Effector memory CD4-positive, alpha-beta T cell (primary cell): ENCODE data around the gene SMCO1.
"Not testable (repeated sequence)": the region's sequence is repeated elsewhere in the genome, so short reads cannot be mapped to it uniquely, and the experiment has no call there.

Experiments
- DNase-seq, 3 donors: peaks; one replicate each; pipeline ENCODE4 v3.0.0-alpha.2; 2020
- H3K27ac ChIP-seq: 2 replicates; pipeline ENCODE4 v1.7.0; 2013; ENCODE audit warnings: mild to moderate bottlenecking, low read length, moderate library complexity; ENCODE audit not compliant: insufficient read depth, poor library complexity, severe bottlenecking
- H3K27me3 ChIP-seq: replicated peaks from 2 replicates; pipeline ENCODE4 v1.7.0; 2013; ENCODE audit warnings: mild to moderate bottlenecking, low read length; ENCODE audit not compliant: insufficient read depth, control insufficient read depth, poor library complexity, severe bottlenecking
- H3K36me3 ChIP-seq: 2 replicates; pipeline ENCODE4 v1.7.0; 2013; ENCODE audit warnings: mild to moderate bottlenecking, low read length, moderate library complexity; ENCODE audit not compliant: control insufficient read depth, insufficient read depth
- H3K4me1 ChIP-seq: 2 replicates; pipeline ENCODE4 v1.7.0; 2013; ENCODE audit warnings: low read length, mild to moderate bottlenecking; ENCODE audit not compliant: control insufficient read depth, insufficient read depth, poor library complexity, severe bottlenecking
- H3K4me3 ChIP-seq: 2 replicates; pipeline ENCODE4 v1.7.0; 2013; ENCODE audit warnings: low read length, low read depth, mild to moderate bottlenecking; ENCODE audit not compliant: insufficient read depth, poor library complexity, severe bottlenecking
- H3K9me3 ChIP-seq: 2 replicates; pipeline ENCODE4 v1.7.0; 2013; ENCODE audit warnings: mild to moderate bottlenecking, low read length, moderate library complexity; ENCODE audit not compliant: control insufficient read depth

SMCO1 gene

DNA sequence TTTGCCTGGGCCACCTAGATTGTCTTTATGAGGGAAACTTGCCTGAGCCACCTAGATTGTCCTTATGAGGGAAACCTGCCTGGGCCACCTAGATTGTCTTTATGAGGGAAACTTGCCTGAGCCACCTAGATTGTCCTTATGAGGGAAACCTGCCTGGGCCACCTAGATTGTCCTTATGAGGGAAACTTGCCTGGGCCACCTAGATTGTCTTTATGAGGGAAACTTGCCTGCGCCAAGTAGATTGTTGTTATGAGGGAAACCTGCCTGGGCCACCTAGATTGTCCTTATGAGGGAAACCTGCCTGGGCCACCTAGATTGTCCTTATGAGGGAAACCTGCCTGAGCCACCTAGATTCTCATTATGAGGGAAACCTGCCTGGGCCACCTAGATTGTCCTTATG, 4.0 kb downstream of the SMCO1 start:
- not testable (repeated sequence) for H3K27me3 ChIP-seq, DNase-seq, H3K4me1 ChIP-seq, H3K36me3 ChIP-seq, H3K27ac ChIP-seq, H3K4me3 ChIP-seq, H3K9me3 ChIP-seq

DNA sequence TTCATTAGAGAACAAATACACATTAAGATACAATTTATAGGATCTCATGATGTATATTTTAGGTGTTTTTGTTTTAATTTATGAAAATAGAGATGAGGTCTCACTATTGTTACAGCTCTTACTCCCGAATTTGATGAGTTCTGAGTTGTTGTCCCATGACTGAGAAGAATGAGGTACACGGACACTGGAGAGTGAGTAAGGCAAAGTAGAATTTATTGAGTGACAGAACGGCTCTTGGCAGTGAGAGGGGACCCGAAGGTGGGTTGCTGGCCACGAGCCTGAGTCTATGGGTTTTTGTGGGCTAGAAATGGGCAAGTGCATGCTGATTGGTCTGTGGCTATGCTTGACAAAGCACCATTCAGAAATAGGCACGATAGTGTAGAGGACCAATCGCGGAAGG, 8.5 kb downstream of the SMCO1 start:
- Histone ChIP-seq H3K4me3 (no peak overlapping the region), H3K4me1 (peaks cover 4% of the 10 kb centered on the region), H3K36me3 (no peaks in the 10 kb centered on the region), H3K9me3 (no peaks in the 10 kb centered on the region), H3K27ac (no peak overlapping the region), H3K27me3 (no peaks in the 10 kb centered on the region)
- no peak for DNase-seq

DNA sequence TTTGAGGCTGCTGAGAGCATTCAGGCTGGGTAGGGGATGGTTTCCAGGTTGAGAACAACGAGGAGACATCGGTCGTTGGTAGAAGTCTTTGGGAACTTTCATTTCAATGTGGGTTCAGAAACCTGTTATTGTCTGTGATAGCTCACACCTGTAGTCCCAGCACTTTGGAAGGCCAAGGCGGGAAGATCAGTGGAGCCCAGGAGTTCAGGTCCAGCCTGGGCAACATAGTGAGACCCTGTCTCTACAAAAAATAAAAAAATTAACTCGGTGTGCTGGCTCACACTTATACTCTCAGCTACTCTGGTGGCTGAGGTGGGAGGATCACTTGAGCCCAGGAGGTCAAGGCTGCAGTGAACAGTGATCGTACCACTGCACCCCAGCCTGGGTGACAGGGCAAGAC, 10.6 kb downstream of the SMCO1 start:
- Histone ChIP-seq H3K4me1 (peaks cover 10% of the 10 kb centered on the region), H3K27ac (peak overlapping the region; percentile 80), H3K4me3 (no peak overlapping the region), H3K36me3 (no peaks in the 10 kb centered on the region), H3K27me3 (no peaks in the 10 kb centered on the region), H3K9me3 (no peaks in the 10 kb centered on the region)
- DNase-seq, result no peak

DNA sequence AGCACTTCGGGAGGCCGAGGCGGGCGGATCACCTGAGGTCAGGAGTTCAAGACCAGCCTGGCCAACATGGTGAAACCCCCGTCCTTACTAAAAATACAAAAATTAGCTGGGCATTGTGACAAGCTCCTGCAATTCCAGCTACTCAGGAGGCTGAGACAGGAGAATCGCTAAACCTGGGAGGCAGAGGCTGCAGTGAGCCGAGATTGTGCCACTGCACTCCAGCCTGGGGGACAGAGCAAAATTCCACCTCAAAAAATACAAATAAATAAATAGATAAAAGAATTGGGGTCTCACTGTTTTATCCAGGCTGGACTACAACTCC, 11.1 kb downstream of the SMCO1 start:
- not testable (repeated sequence) for H3K9me3 ChIP-seq, DNase-seq, H3K27me3 ChIP-seq, H3K36me3 ChIP-seq
- peak overlapping the region; percentile 79 for H3K4me3 ChIP-seq
- peak overlapping the region; percentile 80 for H3K27ac ChIP-seq
- peaks cover 12% of the 10 kb centered on the region for H3K4me1 ChIP-seq

DNA sequence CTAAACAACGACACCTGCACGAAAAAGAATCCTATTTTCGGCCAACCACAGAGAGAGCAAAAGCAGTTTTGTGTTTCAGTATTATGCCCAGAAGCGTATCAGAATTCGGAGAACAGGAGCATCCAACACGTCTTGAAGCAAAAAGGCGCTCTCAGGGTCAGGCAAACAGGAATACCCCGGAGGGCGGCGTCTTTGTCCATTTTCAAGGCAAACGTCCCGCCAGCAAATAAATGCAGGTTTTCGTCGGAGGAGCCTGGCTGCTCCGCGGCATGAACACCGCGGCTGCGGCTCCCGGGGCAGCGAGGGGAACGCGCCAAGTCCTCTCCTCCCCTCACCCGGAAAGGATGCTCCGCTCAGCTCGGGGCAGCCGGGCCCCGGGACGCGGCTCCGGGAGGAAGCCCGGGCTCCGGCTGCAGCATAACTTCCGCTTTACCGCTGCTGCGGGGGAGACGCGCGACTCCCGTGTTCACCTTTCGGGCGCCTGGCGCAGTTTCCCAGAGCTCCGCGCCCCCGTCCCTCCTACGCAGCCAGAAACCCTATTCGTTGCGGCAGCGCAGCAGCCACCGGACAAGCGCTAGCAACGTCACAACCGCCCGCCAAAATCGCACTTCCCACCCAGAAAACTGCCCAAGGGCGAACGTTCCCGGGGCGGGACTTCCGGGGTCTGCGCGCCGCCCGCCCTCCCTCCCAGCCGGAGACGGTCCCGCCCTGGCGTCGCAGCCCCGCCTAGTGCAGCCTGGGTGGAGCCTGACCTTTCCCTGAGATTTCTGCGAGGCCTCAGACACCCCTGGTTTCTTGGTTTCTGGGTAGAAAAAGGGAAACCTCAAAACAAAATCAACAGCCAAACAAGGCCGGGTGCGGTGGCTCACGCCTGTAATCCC, 11.7 kb downstream of the SMCO1 start, which contains the start of gene RNF168:
TSS of gene RNF168 (minus strand) at position 573 of the 881 bp plus-strand sequence. CDS start 595 bp downstream, outside the sequence.
- no peaks in the 10 kb centered on the region for H3K27me3 ChIP-seq
- peak; percentile 83 to 89 (median 84) for DNase-seq
- no peaks in the 10 kb centered on the region for H3K9me3 ChIP-seq
- peak within 1 kb of the TSS; percentile 79 for H3K4me3 ChIP-seq
- H3K27ac ChIP-seq, result peak within 1 kb of the TSS; percentile 80
- H3K4me1 ChIP-seq, result peaks cover 12% of the 10 kb centered on the region
- no peaks in the 10 kb centered on the region for H3K36me3 ChIP-seq

DNA sequence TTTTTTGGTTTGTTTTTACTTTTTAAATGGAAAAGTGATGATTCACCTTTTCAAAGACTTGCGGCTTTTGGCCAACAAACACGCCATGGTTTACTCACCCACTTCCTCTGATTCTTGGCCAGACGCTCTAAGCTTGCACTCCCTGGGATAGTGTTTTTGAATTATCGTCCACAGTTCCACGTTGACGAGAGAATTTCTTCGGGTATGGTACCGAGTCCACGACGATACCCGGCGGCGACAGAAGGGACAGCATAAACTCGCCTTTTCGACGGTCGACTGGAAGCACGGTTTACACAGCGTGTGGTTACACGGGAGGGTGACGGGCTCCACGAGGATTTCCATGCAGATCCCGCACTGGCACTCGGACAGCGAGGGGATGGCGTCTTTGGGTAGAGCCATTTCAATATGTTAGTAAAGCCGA, 12.4 kb downstream of the SMCO1 start:
- no peaks in the 10 kb centered on the region for H3K9me3 ChIP-seq
- peak overlapping the region; percentile 80 for H3K27ac ChIP-seq
- H3K4me1 ChIP-seq, result peaks cover 12% of the 10 kb centered on the region
- no peaks in the 10 kb centered on the region for H3K36me3 ChIP-seq
- DNase-seq, result peak; percentile 59 to 64 (median 61)
- peak overlapping the region; percentile 79 for H3K4me3 ChIP-seq
- no peaks in the 10 kb centered on the region for H3K27me3 ChIP-seq

DNA sequence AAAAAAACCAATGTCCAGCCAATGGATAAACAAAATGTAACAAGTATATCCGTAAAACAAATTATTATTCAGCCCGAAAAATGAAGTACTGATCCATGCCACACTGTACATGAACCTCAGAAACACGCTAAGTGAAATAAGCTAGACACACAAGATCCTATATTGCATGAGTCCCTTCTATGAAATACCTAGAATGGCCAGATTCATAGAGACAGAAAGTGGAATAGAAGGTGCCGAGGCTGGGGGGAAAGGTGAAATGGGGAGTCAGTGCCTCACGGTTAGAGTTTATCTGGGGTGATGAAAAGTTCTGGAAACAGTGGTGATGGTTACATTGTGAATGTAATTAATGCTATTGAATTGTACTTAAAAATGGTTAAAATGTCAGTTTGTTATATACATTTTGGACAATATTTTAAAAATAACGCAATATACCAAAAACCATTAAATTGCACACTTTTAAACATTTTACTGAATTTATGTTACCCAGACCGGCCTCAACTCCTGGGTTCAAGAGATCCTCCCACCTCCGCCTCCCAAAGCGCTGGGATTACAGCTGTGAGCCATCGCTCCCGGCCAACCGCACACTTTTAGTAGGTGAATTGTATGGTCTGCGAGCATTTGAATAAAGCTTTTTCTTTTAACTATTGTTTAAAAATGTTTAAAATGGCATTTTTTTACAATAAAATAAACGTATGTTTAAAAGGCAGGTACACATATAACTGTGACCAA, 13.7 kb downstream of the SMCO1 start:
- peak overlapping the region; percentile 80 for H3K27ac ChIP-seq
- H3K4me3 ChIP-seq, result peak overlapping the region; percentile 79
- H3K36me3 ChIP-seq, result peaks cover 2% of the 10 kb centered on the region
- peaks cover 12% of the 10 kb centered on the region for H3K4me1 ChIP-seq
- H3K9me3 ChIP-seq, result no peaks in the 10 kb centered on the region
- no peak for DNase-seq
- no peaks in the 10 kb centered on the region for H3K27me3 ChIP-seq

DNA sequence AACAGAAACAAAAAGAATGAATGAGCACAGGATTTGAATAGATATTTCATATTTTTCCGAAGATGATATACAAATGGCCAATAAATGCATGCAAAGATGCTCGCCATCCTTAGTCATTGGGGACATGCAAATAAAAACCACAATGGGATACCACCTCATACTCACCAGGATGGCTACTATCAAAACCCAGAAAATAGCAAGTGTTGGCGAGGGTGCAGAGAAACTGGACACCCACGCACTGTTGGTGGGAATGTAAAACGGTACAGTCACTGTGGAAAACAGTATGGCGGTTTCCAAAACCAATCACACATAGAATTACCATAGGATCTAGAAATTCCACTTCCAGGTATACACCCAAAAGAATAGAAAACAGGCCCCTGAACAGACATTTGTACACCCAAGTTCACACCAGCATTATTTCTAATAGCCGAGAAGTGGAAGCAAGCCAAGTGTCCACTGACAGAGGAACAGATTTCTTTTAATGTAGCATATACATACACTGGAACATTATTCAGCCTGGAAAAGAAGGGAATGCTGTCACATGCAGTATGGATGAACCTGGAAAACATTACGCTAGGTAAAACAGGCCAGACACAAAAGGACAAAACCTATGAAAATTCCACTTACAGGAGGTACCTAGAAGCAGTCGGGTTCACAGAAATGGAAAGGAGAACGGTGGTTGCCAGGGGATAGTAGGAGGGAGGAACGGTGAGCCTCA, 15.2 kb downstream of the SMCO1 start:
- H3K36me3 ChIP-seq, result peaks cover 6% of the 10 kb centered on the region
- H3K9me3 ChIP-seq, result no peaks in the 10 kb centered on the region
- H3K27me3 ChIP-seq, result no peaks in the 10 kb centered on the region
- peaks cover 12% of the 10 kb centered on the region for H3K4me1 ChIP-seq
- DNase-seq, result no peak
- H3K27ac ChIP-seq, result no peak overlapping the region
- peak overlapping the region; percentile 79 for H3K4me3 ChIP-seq

DNA sequence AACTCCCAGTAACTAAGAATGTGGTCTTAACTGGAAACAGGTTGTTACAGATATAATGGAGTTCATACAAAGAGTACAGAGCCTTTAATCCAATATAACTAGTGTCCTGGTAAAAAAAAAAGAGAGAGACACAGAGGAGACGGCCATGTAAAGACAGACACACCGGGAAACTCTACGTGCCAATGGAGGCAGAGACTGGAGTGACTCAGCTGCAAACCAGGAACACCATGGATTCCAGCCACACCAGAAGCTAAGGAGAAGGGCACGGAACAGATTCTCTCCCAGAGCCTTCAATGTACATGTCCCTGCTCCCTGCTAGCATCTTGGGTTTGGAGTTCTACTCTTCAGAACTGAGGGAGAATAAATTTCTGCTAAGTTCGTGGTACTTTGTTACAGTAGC, 16.1 kb downstream of the SMCO1 start:
- peaks cover 9% of the 10 kb centered on the region for H3K4me1 ChIP-seq
- no peak for DNase-seq
- peaks cover 6% of the 10 kb centered on the region for H3K36me3 ChIP-seq
- no peaks in the 10 kb centered on the region for H3K9me3 ChIP-seq
- no peak overlapping the region for H3K4me3 ChIP-seq
- H3K27ac ChIP-seq, result no peak overlapping the region
- H3K27me3 ChIP-seq, result no peaks in the 10 kb centered on the region
